Caco-2 (cell line): ENCODE results near the gene RPUSD1. TPM values are rescaled to one million over a fixed set of nuclear protein-coding genes. Genes with fewer than 3 reads are reported as not detected.

Experiments
- BruUV-seq: library from RNA; stranded (reverse); fragments of 400-500 nt; replicated peaks from 2 replicates; lab custom pipeline; 2021; lab: Mats Ljungman, UMichigan
- CTCF ChIA-PET: fragments of 300-600 bp; sonication (Branson Sonifier 250); formaldehyde crosslinking; loops from one replicate; lab custom pipeline; 2022; ENCODE audit warnings: antibody characterized with exemption; lab: Charles Lee
- POLR2A ChIA-PET: fragments of 300-600 bp; sonication (Branson Sonifier 250); formaldehyde crosslinking; loops from one replicate; lab custom pipeline; 2022; ENCODE audit warnings: antibody characterized with exemption; lab: Charles Lee
- DNase-seq, 2 experiments: peaks; one replicate each; pipeline versions ENCODE4 v3.0.0 to v3.0.0-alpha.2; 2020 to 2022
- H3K27me3 ChIP-seq: replicated peaks from 2 replicates; pipeline ENCODE4 v1.6.0; 2011; ENCODE audit warnings: low read length; ENCODE audit not compliant: control insufficient read depth, insufficient read depth
- H3K36me3 ChIP-seq: 2 replicates; pipeline ENCODE4 v1.5.1; 2011; ENCODE audit warnings: low read length; ENCODE audit not compliant: control insufficient read depth, insufficient read depth
- H3K4me1 ChIP-seq: fragments of 250-450 bp; sonication (Bioruptor Pico); 2 replicates; pipeline ENCODE4 v1.5.1; 2020; ENCODE audit warnings: mild to moderate bottlenecking
- H3K4me3 ChIP-seq: 2 replicates; pipeline ENCODE4 v1.5.1; 2011; ENCODE audit warnings: low read depth, mild to moderate bottlenecking, control low read depth, low read length
- H3K9me3 ChIP-seq: fragments of 250-450 bp; sonication (Bioruptor Pico); 2 replicates; pipeline ENCODE4 v1.5.1; 2020; ENCODE audit warnings: mild to moderate bottlenecking, moderate library complexity
- H3K27ac Mint-ChIP-seq: one replicate; pipeline ENCODE4 v1.8.0; 2022; ENCODE audit warnings: mixed read lengths; ENCODE audit not compliant: unreplicated experiment
- H3K27me3 Mint-ChIP-seq: one replicate; pipeline ENCODE4 v1.8.0; 2022; ENCODE audit warnings: mixed read lengths; ENCODE audit not compliant: insufficient read depth, unreplicated experiment
- H3K36me3 Mint-ChIP-seq: one replicate; pipeline ENCODE4 v1.8.0; 2022; ENCODE audit warnings: mild to moderate bottlenecking, mixed read lengths; ENCODE audit not compliant: insufficient read depth, unreplicated experiment
- H3K4me1 Mint-ChIP-seq: one replicate; pipeline ENCODE4 v1.8.0; 2022; ENCODE audit warnings: low read depth, mixed read lengths; ENCODE audit not compliant: unreplicated experiment
- H3K4me3 Mint-ChIP-seq: one replicate; pipeline ENCODE4 v1.8.0; 2022; ENCODE audit warnings: mild to moderate bottlenecking, moderate library complexity, mixed read lengths; ENCODE audit not compliant: unreplicated experiment
- H3K9me3 Mint-ChIP-seq: one replicate; pipeline ENCODE4 v1.8.0; 2022; ENCODE audit warnings: mixed read lengths; ENCODE audit not compliant: unreplicated experiment
- intact Hi-C: fragments of 100-400 bp; cut with micrococcal nuclease; formaldehyde crosslinking; loops from one replicate; pipeline ENCODE4 v1.10.0; 2022; ENCODE audit not compliant: unreplicated experiment
- microRNA-seq: library from miRNA; unstranded; fragments of <30 nt; microRNA quantifications from one replicate; pipeline ENCODE4 v1.2.0, GENCODE V29; 2022
- total RNA-seq: library from RNA; stranded (reverse); gene quantifications from 2 replicates; pipeline ENCODE4 v1.2.3, GENCODE V29; 2022
- TF ChIP-seq, protein P1 (sequence below), 2 experiments: fragments of 200-600 bp in 1 of 2; IDR thresholded peaks; 1 replicate in 1 of 2; 2 replicates in 1 of 2; pipeline versions ENCODE4 v1.5.1 to v1.8.0; 2011 to 2022; ENCODE audit warnings: antibody characterized with exemption in 1 of 2, control low read depth in 1 of 2, inconsistent platforms in 1 of 2, low read depth in 1 of 2, low read length in 1 of 2, mild to moderate bottlenecking in 1 of 2, moderate library complexity in 1 of 2; ENCODE audit not compliant: insufficient read depth in 1 of 2, severe bottlenecking in 1 of 2, unreplicated experiment in 1 of 2

RPUSD1 gene
- total RNA-seq, 1 experiment from 2014 or later, result 44.0 TPM

DNA sequence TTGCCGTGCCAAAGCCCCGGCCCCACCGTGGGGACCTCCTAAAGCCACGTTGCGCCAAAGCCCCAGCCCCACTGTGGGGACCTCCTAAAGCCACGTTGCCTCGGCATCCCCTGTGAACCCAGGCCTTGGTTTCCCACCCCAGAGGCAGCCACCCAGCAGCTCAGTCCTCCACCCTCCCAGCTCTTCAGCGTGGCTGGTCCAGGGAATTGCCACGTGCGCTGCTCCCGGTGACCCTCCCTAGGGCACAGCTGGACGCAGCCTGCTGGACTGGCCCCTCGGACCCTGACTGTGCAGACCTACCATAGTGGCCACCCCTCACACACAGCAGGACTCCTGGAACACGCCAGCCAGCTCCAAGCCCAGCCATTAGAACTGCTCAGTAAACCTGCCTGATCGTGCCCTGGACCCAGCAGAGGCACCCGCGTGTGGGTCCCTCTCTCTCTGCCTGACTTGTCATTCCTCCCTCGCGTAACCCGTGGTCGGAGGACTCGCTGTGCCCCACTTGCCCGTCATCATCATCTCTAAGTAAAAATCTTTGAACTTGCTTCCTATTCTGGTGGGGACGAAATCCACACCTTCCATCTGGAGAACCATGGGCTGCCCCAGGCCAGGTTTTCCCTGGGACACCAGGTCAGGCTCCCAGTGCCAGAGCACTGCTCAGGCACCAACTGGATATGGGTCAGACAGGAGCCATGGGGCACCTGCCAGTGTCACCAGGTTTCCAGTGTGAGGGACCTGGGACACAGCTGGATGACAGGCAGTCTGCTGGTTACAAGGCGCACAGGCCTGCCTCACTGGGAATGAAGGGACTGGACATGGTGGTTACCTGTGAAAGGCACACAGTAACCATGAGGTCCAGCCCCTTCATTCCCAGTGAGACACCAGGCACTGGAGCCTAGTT, 53.0 kb downstream of the RPUSD1 start:
- Mint-ChIP-seq H3K27me3 (no peaks in the 10 kb centered on the region), H3K4me3 (no peak overlapping the region), H3K4me1 (no peaks in the 10 kb centered on the region), H3K27ac (no peak overlapping the region), H3K36me3 (peaks cover 50% of the 10 kb centered on the region), H3K9me3 (no peaks in the 10 kb centered on the region)
- no peaks in the 10 kb centered on the region; the same call in 1 of the 2 replicates for H3K36me3 ChIP-seq
- TF ChIP-seq, protein P1, sequence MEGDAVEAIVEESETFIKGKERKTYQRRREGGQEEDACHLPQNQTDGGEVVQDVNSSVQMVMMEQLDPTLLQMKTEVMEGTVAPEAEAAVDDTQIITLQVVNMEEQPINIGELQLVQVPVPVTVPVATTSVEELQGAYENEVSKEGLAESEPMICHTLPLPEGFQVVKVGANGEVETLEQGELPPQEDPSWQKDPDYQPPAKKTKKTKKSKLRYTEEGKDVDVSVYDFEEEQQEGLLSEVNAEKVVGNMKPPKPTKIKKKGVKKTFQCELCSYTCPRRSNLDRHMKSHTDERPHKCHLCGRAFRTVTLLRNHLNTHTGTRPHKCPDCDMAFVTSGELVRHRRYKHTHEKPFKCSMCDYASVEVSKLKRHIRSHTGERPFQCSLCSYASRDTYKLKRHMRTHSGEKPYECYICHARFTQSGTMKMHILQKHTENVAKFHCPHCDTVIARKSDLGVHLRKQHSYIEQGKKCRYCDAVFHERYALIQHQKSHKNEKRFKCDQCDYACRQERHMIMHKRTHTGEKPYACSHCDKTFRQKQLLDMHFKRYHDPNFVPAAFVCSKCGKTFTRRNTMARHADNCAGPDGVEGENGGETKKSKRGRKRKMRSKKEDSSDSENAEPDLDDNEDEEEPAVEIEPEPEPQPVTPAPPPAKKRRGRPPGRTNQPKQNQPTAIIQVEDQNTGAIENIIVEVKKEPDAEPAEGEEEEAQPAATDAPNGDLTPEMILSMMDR (IDR thresholded peaks at IDR 0.05; ENCODE audit: insufficient read depth in 1 of 2, low read depth in 1 of 2, low read length in 1 of 2, severe bottlenecking in 1 of 2, unreplicated experiment in 1 of 2), result no peak
- no peaks in the 10 kb centered on the region for H3K4me1 ChIP-seq
- no peaks in the 10 kb centered on the region for H3K27me3 ChIP-seq
- DNase-seq, result no peak
- BruUV-seq, result no TSS peak
- intact Hi-C loops, result no loop called here
- ChIA-PET POLR2A (no interaction called here), CTCF (no interaction called here)
- no peaks in the 10 kb centered on the region for H3K9me3 ChIP-seq
- H3K4me3 ChIP-seq, result no peak overlapping the region

Small RNAs within 50 kb of the gene (microRNA-seq; reads per million reads assigned to microRNA genes)
- gene MIR662, result not detected

Other genes with a start within 250 kb of the RPUSD1 start
- gene PRR35, start 228.0 kb downstream of the RPUSD1 start, total RNA-seq, result 0.14 TPM in 1 of 2 replicates, not detected in the other
- not detected in 2 replicates for gene NHLRC4, start 221.4 kb downstream of the RPUSD1 start, total RNA-seq
- gene PIGQ, start 218.4 kb downstream of the RPUSD1 start, total RNA-seq, result 45.3 and 45.8 TPM in 2 replicates
- 18.7 and 19.1 TPM in 2 replicates for gene RAB40C, start 198.3 kb downstream of the RPUSD1 start, total RNA-seq
- 0.39 and 0.54 TPM in 2 replicates for gene WFIKKN1, start 157.4 kb downstream of the RPUSD1 start, total RNA-seq
- 67.1 and 67.4 TPM in 2 replicates for gene METTL26, start 152.1 kb downstream of the RPUSD1 start, total RNA-seq
- 33.0 and 40.7 TPM in 2 replicates for gene MCRIP2, start 146.6 kb downstream of the RPUSD1 start, total RNA-seq
- gene WDR90, start 139.0 kb downstream of the RPUSD1 start, total RNA-seq, result 57.8 and 60.9 TPM in 2 replicates
- 96.7 and 106 TPM in 2 replicates for gene RHOT2, start 120.2 kb downstream of the RPUSD1 start, total RNA-seq
- 2.9 and 3.2 TPM in 2 replicates for gene RHBDL1, start 112.7 kb downstream of the RPUSD1 start, total RNA-seq
- 77.8 and 86.6 TPM in 2 replicates for gene STUB1, start 108.0 kb downstream of the RPUSD1 start, total RNA-seq
- gene JMJD8, start 104.0 kb downstream of the RPUSD1 start, total RNA-seq, result 46.7 and 52.4 TPM in 2 replicates
- 10.8 and 11.7 TPM in 2 replicates for gene WDR24, start 98.0 kb downstream of the RPUSD1 start, total RNA-seq
- gene FBXL16, start 82.6 kb downstream of the RPUSD1 start, total RNA-seq, result 5.9 and 10.5 TPM in 2 replicates
- 20.0 and 23.4 TPM in 2 replicates for gene METRN, start 73.3 kb downstream of the RPUSD1 start, total RNA-seq
- 39.7 and 42.6 TPM in 2 replicates for gene ANTKMT, start 67.2 kb downstream of the RPUSD1 start, total RNA-seq
- gene CCDC78, start 61.9 kb downstream of the RPUSD1 start, total RNA-seq, result 3.5 and 4.6 TPM in 2 replicates
- 6.8 and 9.7 TPM in 2 replicates for gene HAGHL, start 61.3 kb downstream of the RPUSD1 start, total RNA-seq
- 42.9 and 44.5 TPM in 2 replicates for gene CIAO3, start 47.4 kb downstream of the RPUSD1 start, total RNA-seq
- 0.36 and 0.39 TPM in 2 replicates for gene MSLN, start 27.6 kb downstream of the RPUSD1 start, total RNA-seq
- gene CHTF18, start 239 bp upstream of the RPUSD1 start, total RNA-seq, result 97.6 and 102 TPM in 2 replicates
- gene GNG13, start 12.4 kb upstream of the RPUSD1 start, total RNA-seq, result not detected in 2 replicates
- gene LMF1, start 182.6 kb upstream of the RPUSD1 start, total RNA-seq, result 8.8 and 12.3 TPM in 2 replicates
- 0.86 and 1.2 TPM in 2 replicates for gene SOX8, start 193.4 kb upstream of the RPUSD1 start, total RNA-seq